ENCODE measurements around the gene FBL. TPM values are rescaled to one million over a fixed set of nuclear protein-coding genes. Genes with fewer than 3 reads are reported as not detected.
A peak's percentile ranks its signal among the peaks of the same experiment; 100 is the strongest.
"Not testable (repeated sequence)": the region's sequence is repeated elsewhere in the genome, so short reads cannot be mapped to it uniquely, and the experiment has no call there.

FBL gene
- total and polyA plus RNA-seq, 2 of the 8 experiments (the other 6 are each of a cell fraction or from before 2014, with no cell fraction given), result 790 to 1,361 TPM

- DNase-seq (ENCODE audit: low read depth in 1 of 2, low spot score in 2 of 2), result peak in 1 of 2 experiments; percentile 73
- H2BK15ac ChIP-seq (ENCODE audit: low read length); H3K56ac ChIP-seq (replicated peaks; ENCODE audit: insufficient read length, low read depth, low read length); H3K79me2 ChIP-seq (ENCODE audit: control insufficient read depth in 1 of 2, insufficient read depth in 2 of 2, low read length in 2 of 2); H3K9me3 ChIP-seq (ENCODE audit: insufficient read depth in 2 of 2, low read depth in 1 of 2, low read length in 1 of 2); H3K36me3 ChIP-seq (ENCODE audit: control insufficient read depth in 2 of 4, insufficient read depth in 4 of 4, low read length in 3 of 4); H4K20me1 ChIP-seq (replicated peaks in 1 of 2; ENCODE audit: control insufficient read depth in 1 of 2, insufficient read depth in 2 of 2, low read length in 2 of 2); H2BK12ac ChIP-seq (ENCODE audit: low read depth, low read length); H3K79me1 ChIP-seq (ENCODE audit: low read depth, low read length); H3K27me3 ChIP-seq (replicated peaks in 1 of 4; ENCODE audit: control insufficient read depth in 3 of 4, extremely low read depth in 1 of 4, insufficient read depth in 3 of 4, low read length in 3 of 4); H4K5ac ChIP-seq (ENCODE audit: insufficient read length, low read depth, low read length); H3K23me2 ChIP-seq (ENCODE audit: low read depth, low read length); H3K14ac ChIP-seq (ENCODE audit: insufficient read length); H3K4me3 ChIP-seq (ENCODE audit: extremely low read depth in 1 of 4, insufficient read depth in 2 of 4, low read depth in 3 of 4, low read length in 4 of 4); H3K23ac ChIP-seq (ENCODE audit: insufficient read length); H2BK20ac ChIP-seq (ENCODE audit: low read length); H3K4ac ChIP-seq (replicated peaks; ENCODE audit: insufficient read length, low read depth, low read length); H3K9ac ChIP-seq (replicated peaks in 1 of 4; ENCODE audit: extremely low read depth in 1 of 4, low read depth in 3 of 4, low read length in 3 of 4); H3K4me1 ChIP-seq (replicated peaks in 1 of 4; ENCODE audit: control insufficient read depth in 3 of 4, insufficient read depth in 4 of 4, low read length in 3 of 4); H3K4me2 ChIP-seq (ENCODE audit: insufficient read depth in 1 of 2, low read depth in 2 of 2, low read length in 2 of 2); H4K8ac ChIP-seq (ENCODE audit: extremely low read depth, insufficient read depth, low read length); H2BK120ac ChIP-seq (replicated peaks; ENCODE audit: low read depth, low read length); H4K91ac ChIP-seq (replicated peaks; ENCODE audit: insufficient read length, low read length); CTCF ChIA-PET (ENCODE audit: partially characterized antibody); FAIRE-seq; H2BK5ac ChIP-seq (ENCODE audit: low read depth, low read length); H2AK5ac ChIP-seq (ENCODE audit: low read depth, low read length); H3K27ac ChIP-seq (ENCODE audit: low read depth, low read length): not testable (repeated sequence)
- peak overlapping the region; percentile 89 for H2AFZ ChIP-seq (ENCODE audit: low read length)
- 80% methylated on average over 26 of the region's 29 CpGs; no CpG with 5 or more reads in 1 of the 2 experiments for WGBS, 2 experiments (ENCODE audit: extremely low coverage in 1 of 2, insufficient coverage in 1 of 2, insufficient read length in 1 of 2, insufficient replicate concordance in 2 of 2, low coverage in 1 of 2, low lambda C conversion rate in 2 of 2, missing lambda C conversion rate in 1 of 2)
- peak overlapping the region; percentile 60 for H3K18ac ChIP-seq (ENCODE audit: extremely low read depth, low read length)
- POLR2A ChIA-PET (ENCODE audit: partially characterized antibody), result interaction anchor here (0.9 kb wide), 1 partner anchor 77 kb away, joined by 4 read pairs; the partner anchor contains the start of gene PSMC4
These were observed 47.4 kb upstream of the FBL start for GRCh38 chr19:39893366-39894235.
